PC-3 (cell line): Measurements from ENCODE around the gene KCNH1. TPM values are rescaled to one million over a fixed set of nuclear protein-coding genes. Genes with fewer than 3 reads are reported as not detected.

ENCODE experiments used
- ATAC-seq: fragments of 200-7000 bp; cut with Tn5 transposase; 2 replicates; pipeline ENCODE4 v1.9.1; 2020; ENCODE audit warnings: mild to moderate bottlenecking, moderate library complexity
- BruUV-seq: library from RNA; stranded (reverse); fragments of 400-500 nt; replicated peaks from 2 replicates; lab custom pipeline; 2021; lab: Mats Ljungman, UMichigan
- CTCF ChIA-PET: fragments of 300-600 bp; sonication (Branson Sonifier 250); formaldehyde crosslinking; loops from one replicate; lab custom pipeline; 2022; ENCODE audit warnings: antibody characterized with exemption; lab: Charles Lee
- POLR2A ChIA-PET: fragments of 300-600 bp; sonication (Branson Sonifier 250); formaldehyde crosslinking; loops from one replicate; lab custom pipeline; 2022; ENCODE audit warnings: antibody characterized with exemption; ENCODE audit not compliant: unreplicated experiment; lab: Charles Lee
- DNase-seq: peaks from one replicate; pipeline ENCODE4 v3.0.0-alpha.2; 2015
- H2AFZ ChIP-seq: fragments of 300-600 bp; sonication (generic); 2 replicates; pipeline ENCODE4 v1.6.0; 2016; ENCODE audit warnings: antibody characterized with exemption, low read length
- H3F3A ChIP-seq: fragments of 300-600 bp; sonication (generic); one replicate; pipeline ENCODE4 v1.6.0; 2017; ENCODE audit warnings: antibody characterized with exemption, low read length, control low read depth, mild to moderate bottlenecking; ENCODE audit not compliant: unreplicated experiment
- H3K27ac ChIP-seq: fragments of 300-600 bp; sonication (generic); 2 replicates; pipeline ENCODE4 v1.5.1; 2016; ENCODE audit warnings: mild to moderate bottlenecking, low read length
- H3K27me3 ChIP-seq: fragments of 300-600 bp; sonication (generic); 2 replicates; pipeline ENCODE4 v1.6.1; 2016; ENCODE audit warnings: low read length, mixed read lengths
- H3K36me3 ChIP-seq: fragments of 300-600 bp; sonication (generic); 2 replicates; pipeline ENCODE4 v1.6.1; 2016; ENCODE audit warnings: low read depth, mixed run types, low read length, mixed read lengths
- H3K4me1 ChIP-seq: fragments of 300-600 bp; sonication (generic); 2 replicates; pipeline ENCODE4 v1.5.1; 2016; ENCODE audit warnings: low read length; ENCODE audit not compliant: insufficient read depth
- H3K4me2 ChIP-seq: fragments of 300-600 bp; sonication (generic); 2 replicates; pipeline ENCODE4 v1.6.0; 2016; ENCODE audit warnings: low read length
- H3K4me3 ChIP-seq: fragments of 300-600 bp; sonication (generic); 2 replicates; pipeline ENCODE4 v1.5.1; 2016; ENCODE audit warnings: mild to moderate bottlenecking, low read length, mixed read lengths
- H3K79me2 ChIP-seq: fragments of 300-600 bp; sonication (generic); 2 replicates; pipeline ENCODE4 v1.6.1; 2017; ENCODE audit warnings: low read length, mixed read lengths
- H3K9ac ChIP-seq: fragments of 300-600 bp; sonication (generic); 2 replicates; pipeline ENCODE4 v1.6.0; 2016; ENCODE audit warnings: mild to moderate bottlenecking, low read length
- H3K9me2 ChIP-seq: fragments of 300-600 bp; sonication (generic); replicated peaks from 2 replicates; pipeline ENCODE4 v1.6.1; 2016; ENCODE audit warnings: mixed run types, low read length, mixed read lengths
- H3K9me3 ChIP-seq: fragments of 300-600 bp; sonication (generic); 2 replicates; pipeline ENCODE4 v1.6.1; 2016; ENCODE audit warnings: low read length, mixed read lengths
- H4K20me1 ChIP-seq: fragments of 300-600 bp; sonication (generic); 2 replicates; pipeline ENCODE4 v1.6.1; 2016; ENCODE audit warnings: low read length, mixed read lengths
- EZH2 ChIP-seq: fragments of 300-600 bp; sonication (generic); IDR thresholded peaks from one replicate; pipeline ENCODE4 v1.6.1; 2017; ENCODE audit warnings: antibody characterized with exemption, mild to moderate bottlenecking, low read length; ENCODE audit not compliant: unreplicated experiment
- EZH2phosphoT487 ChIP-seq: fragments of 300-600 bp; sonication (generic); IDR thresholded peaks from 2 replicates; pipeline ENCODE4 v1.6.1; 2018; ENCODE audit warnings: mild to moderate bottlenecking, antibody characterized with exemption, low read length, borderline replicate concordance
- intact Hi-C: fragments of 100-400 bp; cut with micrococcal nuclease; formaldehyde crosslinking; loops from 2 replicates; pipeline ENCODE4 v1.9.0; 2023
- total RNA-seq: library from RNA; depleted of rRNA; stranded (reverse); fragments of >200 nt; gene quantifications from 2 replicates; pipeline ENCODE4 v1.2.3, GENCODE V29; 2014
- TF ChIP-seq, protein P1 (sequence below): fragments of 300-600 bp; sonication (generic); conservative IDR thresholded peaks from 2 replicates; pipeline ENCODE4 v1.5.1; 2017; ENCODE audit warnings: antibody characterized with exemption, low read depth, mild to moderate bottlenecking, low read length

Gene KCNH1
- total RNA-seq, 1 experiment from 2014 or later, result not detected

DNA sequence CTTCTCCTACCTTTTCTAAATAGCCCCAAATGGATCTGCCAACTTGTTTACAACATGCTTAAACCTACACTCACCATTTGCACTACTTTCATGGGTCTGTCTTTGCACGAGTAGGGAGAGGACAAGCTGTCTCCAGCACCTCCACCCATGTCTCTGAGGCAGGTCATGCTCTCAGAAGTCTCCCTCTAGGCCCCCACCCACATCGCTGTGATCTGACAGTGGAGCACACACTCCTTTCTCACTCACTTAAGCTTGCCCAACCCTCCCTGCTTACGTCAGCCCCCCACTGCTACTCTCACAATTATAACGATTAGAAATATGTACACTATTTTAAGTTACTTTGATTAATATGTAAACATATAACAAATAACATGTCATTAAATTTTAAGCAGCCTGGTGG, 141.1 kb downstream of the KCNH1 start:
- Histone ChIP-seq H2AFZ (no peak overlapping the region), H3K9me3 (no peaks in the 10 kb centered on the region), H3K27ac (no peak overlapping the region), H3K4me2 (no peak overlapping the region), H4K20me1 (no peaks in the 10 kb centered on the region), H3K79me2 (no peaks in the 10 kb centered on the region), H3K9ac (no peak overlapping the region), H3K4me1 (no peaks in the 10 kb centered on the region), H3F3A (no peaks in the 10 kb centered on the region), H3K27me3 (no peaks in the 10 kb centered on the region), H3K36me3 (no peaks in the 10 kb centered on the region), H3K9me2 (no peaks in the 10 kb centered on the region), H3K4me3 (no peak overlapping the region)
- DNase-seq, result no peak
- TF ChIP-seq EZH2phosphoT487, result no peak
- TF ChIP-seq, protein P1, sequence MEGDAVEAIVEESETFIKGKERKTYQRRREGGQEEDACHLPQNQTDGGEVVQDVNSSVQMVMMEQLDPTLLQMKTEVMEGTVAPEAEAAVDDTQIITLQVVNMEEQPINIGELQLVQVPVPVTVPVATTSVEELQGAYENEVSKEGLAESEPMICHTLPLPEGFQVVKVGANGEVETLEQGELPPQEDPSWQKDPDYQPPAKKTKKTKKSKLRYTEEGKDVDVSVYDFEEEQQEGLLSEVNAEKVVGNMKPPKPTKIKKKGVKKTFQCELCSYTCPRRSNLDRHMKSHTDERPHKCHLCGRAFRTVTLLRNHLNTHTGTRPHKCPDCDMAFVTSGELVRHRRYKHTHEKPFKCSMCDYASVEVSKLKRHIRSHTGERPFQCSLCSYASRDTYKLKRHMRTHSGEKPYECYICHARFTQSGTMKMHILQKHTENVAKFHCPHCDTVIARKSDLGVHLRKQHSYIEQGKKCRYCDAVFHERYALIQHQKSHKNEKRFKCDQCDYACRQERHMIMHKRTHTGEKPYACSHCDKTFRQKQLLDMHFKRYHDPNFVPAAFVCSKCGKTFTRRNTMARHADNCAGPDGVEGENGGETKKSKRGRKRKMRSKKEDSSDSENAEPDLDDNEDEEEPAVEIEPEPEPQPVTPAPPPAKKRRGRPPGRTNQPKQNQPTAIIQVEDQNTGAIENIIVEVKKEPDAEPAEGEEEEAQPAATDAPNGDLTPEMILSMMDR, result no peak
- no peak for TF ChIP-seq EZH2
- ChIA-PET POLR2A (no interaction called here), CTCF (no interaction called here)
- BruUV-seq, result no TSS peak
- no peak for ATAC-seq
- intact Hi-C loops, result no loop called here

DNA sequence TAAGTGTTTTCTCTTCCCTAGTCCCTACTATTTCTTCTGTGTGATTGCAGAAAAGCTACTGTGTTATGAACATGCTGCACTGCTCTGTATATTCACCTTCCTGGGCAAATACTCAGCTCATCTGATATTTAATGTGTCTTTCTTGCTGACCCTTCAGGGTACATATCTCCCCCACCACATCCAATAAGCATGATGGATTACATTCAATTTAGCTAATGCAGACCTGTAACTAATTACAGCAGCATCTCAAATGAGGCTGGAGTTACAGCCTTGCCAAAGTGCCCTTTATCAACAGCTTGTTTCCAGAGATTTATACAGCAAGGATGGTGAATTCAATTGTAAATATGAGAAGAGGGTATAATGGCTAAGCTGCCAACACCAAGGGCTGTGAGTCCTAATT, 144.0 kb downstream of the KCNH1 start:
- Histone ChIP-seq H3K36me3 (no peaks in the 10 kb centered on the region), H3K79me2 (no peaks in the 10 kb centered on the region), H3F3A (no peaks in the 10 kb centered on the region), H3K27ac (no peak overlapping the region), H2AFZ (no peak overlapping the region), H3K4me2 (no peak overlapping the region), H3K9ac (no peak overlapping the region), H3K4me3 (no peak overlapping the region), H3K27me3 (no peaks in the 10 kb centered on the region), H3K9me3 (no peaks in the 10 kb centered on the region), H4K20me1 (no peaks in the 10 kb centered on the region), H3K9me2 (no peaks in the 10 kb centered on the region), H3K4me1 (no peaks in the 10 kb centered on the region)
- intact Hi-C loops, result no loop called here
- no TSS peak for BruUV-seq
- DNase-seq, result no peak
- no peak for ATAC-seq
- CTCF ChIA-PET, result no interaction called here
- POLR2A ChIA-PET, result no interaction called here
- TF ChIP-seq EZH2phosphoT487 (no peak), EZH2 (no peak)
- TF ChIP-seq, protein P1, result no peak

DNA sequence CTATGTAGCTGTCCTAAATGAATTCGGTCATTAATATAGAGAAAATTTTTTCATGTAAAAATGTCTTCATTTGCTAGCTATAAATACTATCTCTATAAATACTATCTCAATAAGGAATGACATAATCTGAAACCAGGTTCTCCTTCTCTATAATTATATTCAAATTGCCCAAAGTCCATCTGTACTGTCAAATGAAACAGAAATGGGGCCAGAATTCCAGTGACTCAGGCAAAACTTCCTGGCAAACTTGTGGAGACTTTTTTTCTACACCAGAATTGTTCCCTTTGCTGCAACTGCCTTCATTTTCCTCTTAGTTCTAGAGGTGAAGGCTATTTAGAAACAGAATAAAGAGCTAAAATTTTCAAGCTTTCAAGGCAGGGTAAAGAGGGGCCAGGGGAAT, 152.5 kb downstream of the KCNH1 start:
- Histone ChIP-seq H3K27me3 (no peaks in the 10 kb centered on the region), H3K9ac (no peak overlapping the region), H3K9me3 (no peaks in the 10 kb centered on the region), H4K20me1 (no peaks in the 10 kb centered on the region), H3K4me2 (no peak overlapping the region), H3K4me3 (no peak overlapping the region), H3K36me3 (no peaks in the 10 kb centered on the region), H3F3A (no peaks in the 10 kb centered on the region), H3K4me1 (no peaks in the 10 kb centered on the region), H3K79me2 (no peaks in the 10 kb centered on the region), H3K27ac (no peak overlapping the region), H3K9me2 (no peaks in the 10 kb centered on the region), H2AFZ (no peak overlapping the region)
- BruUV-seq, result no TSS peak
- ChIA-PET CTCF (no interaction called here), POLR2A (no interaction called here)
- ATAC-seq (no peak), DNase-seq (no peak)
- intact Hi-C loops, result no loop called here
- no peak for TF ChIP-seq EZH2
- TF ChIP-seq EZH2phosphoT487, result no peak
- TF ChIP-seq, protein P1, result no peak
